Retina (tissue), 1 donor: Measurements from ENCODE around the gene TLE7.

Experiments
- DNase-seq: peaks from one replicate; pipeline ENCODE4 v3.0.0-alpha.2; 2016

Gene TLE7

GRCh38 chr16:71443714-71444113 is 1.9 kb upstream of the TLE7 start:
- DNase-seq = no peak

DNA sequence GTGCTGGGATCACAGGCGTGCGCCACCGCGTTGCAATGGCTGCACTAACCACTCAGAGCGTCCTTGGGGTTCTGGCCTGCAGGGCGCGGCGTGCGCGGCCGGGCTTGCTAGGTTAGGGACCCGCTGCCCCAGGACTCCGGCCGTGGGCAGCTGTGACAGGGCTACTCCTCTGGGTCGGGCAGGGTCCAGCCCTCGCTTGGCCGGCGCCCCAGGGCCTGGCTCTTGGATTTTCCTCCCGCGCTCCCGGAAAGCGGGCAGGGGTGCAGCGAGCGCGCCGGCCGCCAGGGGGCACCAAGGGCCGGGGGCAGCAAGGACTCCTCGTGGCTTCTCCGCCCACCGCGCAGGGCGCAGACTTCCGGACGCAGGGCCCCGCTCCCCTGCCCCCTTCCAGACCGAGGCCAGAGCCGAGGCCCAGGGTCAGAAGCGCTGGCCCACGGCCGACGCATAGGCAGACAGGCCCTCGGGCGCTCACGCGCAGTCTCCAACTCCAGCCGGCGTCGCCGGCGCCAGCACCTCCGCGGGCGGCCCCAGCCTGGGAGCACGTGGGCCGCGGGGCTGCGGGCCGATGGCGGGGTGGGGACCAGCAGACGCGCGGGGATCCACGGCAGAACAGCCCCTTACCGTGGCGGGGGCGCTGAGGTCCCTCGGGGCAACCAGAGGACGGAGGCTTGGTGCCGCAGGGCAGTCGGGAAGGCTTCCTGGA is 355 bp downstream of the TLE7 start:
- no peak for DNase-seq

DNA sequence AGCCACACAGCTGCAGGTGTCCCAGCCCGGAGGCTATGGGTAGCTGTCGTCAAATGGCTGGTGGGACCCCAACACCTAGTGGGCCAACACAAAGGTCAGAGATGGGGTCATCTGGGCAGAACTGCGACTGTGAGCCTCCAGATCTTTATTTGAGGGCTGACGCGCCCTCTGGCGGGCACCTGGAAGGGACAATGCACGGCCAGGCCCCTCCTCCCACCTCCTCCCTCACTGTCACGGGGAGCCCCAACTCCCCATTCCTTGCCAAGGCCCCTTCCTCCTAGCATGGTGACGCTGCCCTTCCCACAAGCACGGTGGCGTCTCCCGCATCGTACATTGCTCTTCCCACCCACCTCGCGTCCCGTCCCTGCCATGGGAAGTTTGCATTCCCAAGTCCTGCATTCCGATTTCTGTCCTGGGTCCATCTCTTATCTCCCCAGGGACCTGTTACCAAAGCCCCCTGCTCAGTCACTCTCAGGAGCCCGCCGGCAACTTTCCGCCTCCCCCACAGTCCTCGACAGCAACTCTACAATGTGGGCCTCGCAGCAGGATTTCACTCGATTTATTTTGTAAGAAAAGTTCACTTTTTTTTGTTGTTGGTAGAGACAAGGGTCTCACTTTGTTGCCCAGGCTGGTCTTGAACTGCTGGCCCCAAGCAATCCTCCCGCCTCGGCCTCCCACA is 1.0 kb downstream of the TLE7 start:
- DNase-seq = no peak

DNA sequence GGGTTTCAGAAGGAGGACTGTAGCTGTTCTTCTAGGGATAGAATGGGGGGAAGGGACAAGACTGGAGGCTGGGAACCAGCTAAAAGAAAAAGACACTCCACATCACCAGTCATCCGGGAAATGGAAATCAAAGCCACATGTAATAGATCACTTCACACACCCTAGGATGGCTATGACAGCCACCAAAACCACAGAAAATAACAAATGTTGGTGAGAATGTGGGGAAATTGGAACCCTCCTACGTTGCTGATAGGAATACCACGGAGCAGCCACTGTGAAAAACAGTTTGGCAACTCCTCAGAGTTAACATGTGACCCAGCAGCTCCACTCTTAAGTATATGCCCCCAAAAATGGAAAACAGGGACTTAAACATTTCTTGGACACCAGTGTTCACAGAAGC is 2.3 kb downstream of the TLE7 start:
- no peak for DNase-seq

- DNase-seq = no peak
Observed at GRCh38 chr16:71436473-71436872, 5.4 kb downstream of the TLE7 start.

- DNase-seq = no peak
Observed at GRCh38 chr16:71432906-71433305, 8.9 kb downstream of the TLE7 start.

GRCh38 chr16:71431991-71432390 is 9.9 kb downstream of the TLE7 start:
- DNase-seq = no peak

DNA sequence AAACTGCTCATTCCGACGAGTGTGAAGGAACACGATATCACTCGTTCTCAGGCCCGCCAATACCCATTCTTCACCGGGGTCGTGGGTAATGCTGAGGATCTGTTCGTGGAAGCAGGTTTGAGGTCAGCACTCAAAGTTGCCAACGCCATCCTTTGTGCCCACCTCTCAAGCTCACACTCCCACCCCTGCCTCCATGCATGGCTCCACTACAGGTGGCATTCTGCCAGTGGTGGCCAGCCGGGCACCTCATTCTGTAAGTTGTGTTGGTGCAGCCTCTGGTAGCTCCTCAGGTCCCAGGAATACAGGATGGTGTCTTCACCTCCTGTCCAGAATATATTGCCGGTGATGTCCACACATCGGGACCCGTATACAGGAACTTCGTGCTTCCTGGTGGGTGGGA is 10.7 kb downstream of the TLE7 start:
- no peak for DNase-seq

DNA sequence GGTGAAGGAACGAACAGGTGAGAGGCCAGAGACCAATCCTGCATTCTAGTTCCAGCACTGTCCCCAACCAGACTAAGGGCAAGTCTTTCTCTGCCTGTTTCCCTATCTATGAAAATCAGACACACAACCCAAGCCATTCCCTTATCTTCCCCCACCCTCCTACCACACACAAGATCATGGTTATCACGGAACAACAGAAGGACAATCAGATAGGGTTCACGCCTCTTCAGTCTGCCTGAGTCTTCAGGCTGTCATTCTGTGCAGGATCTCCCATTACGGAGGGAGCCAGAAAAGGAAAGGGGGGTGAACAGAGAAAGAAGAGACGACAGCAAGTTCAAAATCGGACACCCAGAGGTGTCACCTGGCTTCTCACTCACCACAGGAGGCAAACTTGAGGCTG is 11.1 kb downstream of the TLE7 start:
- no peak for DNase-seq

DNA sequence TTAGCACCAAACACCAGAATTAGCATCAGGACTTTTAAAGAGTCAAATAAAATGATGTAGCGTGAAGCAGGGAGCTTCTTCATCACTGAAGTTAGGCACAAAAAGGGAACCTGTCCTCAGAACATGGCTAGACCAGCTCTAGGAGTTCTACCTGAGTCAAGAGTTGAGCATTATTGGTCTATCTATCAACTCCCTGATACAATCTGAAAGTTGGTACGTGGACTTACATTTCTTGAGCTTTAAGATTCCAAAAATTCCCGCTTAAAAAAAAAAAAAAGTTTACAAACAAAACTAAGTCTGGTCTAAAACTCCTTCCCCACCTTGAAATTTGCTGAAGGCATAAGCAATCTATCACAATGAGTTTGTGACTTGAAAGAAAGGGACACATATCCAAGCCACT is 12.3 kb downstream of the TLE7 start:
- DNase-seq = no peak

DNA sequence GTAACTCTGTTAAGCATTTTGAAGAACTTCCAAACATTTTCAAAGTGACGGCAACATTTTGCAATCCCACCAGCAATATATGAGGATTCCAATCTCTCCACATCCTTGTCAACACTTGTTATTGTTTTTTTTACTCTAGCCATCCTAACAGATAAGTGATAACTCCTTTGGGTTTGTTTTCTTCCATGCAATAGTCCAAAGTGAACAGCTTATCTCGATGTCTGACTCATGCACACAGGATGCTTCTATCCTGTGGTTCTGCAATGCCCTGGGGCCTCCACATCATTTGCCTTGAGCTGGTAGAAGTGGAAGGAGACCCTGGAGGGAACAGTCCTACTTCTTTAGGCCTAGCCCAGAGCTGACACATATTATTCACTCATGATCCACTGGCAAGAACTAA is 13.0 kb downstream of the TLE7 start:
- no peak for DNase-seq

DNA sequence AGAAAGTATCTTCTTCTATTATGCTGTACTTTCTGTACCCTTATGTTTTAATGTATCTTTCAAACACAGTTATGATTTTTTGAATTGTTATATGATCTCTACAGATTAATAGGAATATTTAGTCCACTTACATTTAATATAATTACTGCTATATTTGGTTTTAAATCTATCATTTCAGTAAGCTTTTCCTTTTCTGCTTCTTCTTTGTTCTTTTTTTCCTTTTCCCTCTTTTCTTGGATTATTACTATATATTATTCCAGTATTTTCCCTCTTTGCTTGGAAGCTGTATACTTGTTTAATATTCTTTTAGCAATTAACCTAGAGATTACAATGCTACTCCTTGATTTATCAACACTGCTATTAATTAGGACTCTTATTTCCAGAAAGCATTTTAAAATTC is 13.5 kb downstream of the TLE7 start:
- no peak for DNase-seq

- no peak for DNase-seq
Observed at GRCh38 chr16:71426880-71427615, 14.8 kb downstream of the TLE7 start.

- DNase-seq = peak; percentile 76
Observed at GRCh38 chr16:71426069-71426879, 15.6 kb downstream of the TLE7 start.

- DNase-seq = no peak
Observed at GRCh38 chr16:71425746-71426068, 16.1 kb downstream of the TLE7 start.

- no peak for DNase-seq
Observed at GRCh38 chr16:71424626-71425025, 17.2 kb downstream of the TLE7 start.

DNA sequence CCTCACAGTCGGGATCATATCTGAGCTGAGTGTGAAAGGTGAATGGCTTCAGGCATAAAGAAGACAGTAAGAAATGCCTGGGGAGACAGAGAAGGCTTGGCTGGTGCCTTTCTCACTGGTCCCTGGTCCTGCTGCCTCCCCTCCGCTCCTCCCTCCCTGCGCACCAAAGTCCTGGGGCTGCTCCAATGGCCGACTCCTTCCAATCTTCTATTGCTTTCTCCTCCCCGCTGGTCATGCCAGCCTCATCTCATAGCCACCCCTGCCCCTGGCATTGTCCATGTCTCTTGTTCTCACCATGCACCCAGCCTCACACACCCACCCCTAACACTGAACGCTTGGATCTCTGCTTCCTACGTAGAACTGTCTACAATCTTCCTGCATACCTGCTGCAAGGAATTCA is 18.0 kb downstream of the TLE7 start:
- no peak for DNase-seq

DNA sequence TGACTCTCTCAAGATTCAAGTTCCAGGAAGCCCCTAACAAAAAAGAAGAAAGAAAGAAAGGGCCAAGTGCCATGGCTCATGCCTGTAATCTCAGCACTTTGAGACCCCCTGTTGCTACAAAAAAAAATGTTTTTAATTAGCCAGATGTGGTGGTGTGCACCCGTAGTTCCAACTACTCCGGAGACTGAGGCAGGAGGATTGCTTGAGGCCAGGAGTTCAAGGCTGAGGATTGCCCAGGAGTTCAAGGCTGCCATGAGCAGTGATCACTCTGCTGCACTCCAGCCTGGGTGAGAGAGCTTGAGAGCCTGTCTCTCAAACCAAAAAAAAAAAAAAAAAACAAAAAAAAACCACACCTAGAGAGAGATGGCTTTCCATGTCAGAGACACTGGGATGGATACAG is 18.8 kb downstream of the TLE7 start:
- no peak for DNase-seq

DNA sequence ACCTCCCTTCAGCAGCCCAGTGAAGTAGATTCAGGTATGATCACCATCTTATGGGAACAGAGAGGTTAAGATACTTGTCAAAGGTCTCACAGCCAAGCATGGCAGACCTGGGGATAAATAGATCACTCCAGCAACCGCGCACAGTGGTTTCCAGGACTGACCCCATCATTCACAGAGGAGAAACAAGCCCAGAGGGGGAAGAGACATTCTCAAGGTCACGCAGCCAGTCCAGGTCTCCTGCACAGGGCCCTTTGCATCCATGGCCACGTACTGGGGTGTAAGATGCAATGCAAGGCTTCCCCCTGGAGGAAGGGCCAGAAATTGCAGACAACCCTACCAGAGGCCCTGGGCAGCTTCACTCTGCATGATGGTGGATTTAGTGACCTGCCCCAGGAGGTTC is 19.9 kb downstream of the TLE7 start:
- no peak for DNase-seq

DNA sequence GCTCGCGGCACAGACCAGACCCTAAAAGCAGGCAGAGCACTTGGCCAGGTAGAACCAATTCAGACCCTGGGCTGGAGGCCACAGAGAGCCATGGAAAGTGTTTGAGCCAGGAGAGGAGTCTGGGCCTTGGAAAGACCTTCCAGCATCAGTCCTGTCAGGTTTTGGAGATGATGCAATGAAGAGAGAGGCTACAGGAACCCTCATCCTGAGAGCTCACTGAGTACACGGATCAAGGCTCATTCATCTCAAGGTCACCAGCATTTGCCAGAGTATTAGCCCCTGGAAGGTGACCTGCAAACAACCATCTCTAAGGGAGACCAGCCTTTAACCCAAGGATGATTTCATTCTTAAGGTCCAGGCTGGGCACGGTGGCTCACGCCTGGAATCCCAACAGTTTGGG is 27.8 kb downstream of the TLE7 start:
- DNase-seq = no peak

GRCh38 chr16:71413341-71413740 is 28.5 kb downstream of the TLE7 start:
- no peak for DNase-seq

DNA sequence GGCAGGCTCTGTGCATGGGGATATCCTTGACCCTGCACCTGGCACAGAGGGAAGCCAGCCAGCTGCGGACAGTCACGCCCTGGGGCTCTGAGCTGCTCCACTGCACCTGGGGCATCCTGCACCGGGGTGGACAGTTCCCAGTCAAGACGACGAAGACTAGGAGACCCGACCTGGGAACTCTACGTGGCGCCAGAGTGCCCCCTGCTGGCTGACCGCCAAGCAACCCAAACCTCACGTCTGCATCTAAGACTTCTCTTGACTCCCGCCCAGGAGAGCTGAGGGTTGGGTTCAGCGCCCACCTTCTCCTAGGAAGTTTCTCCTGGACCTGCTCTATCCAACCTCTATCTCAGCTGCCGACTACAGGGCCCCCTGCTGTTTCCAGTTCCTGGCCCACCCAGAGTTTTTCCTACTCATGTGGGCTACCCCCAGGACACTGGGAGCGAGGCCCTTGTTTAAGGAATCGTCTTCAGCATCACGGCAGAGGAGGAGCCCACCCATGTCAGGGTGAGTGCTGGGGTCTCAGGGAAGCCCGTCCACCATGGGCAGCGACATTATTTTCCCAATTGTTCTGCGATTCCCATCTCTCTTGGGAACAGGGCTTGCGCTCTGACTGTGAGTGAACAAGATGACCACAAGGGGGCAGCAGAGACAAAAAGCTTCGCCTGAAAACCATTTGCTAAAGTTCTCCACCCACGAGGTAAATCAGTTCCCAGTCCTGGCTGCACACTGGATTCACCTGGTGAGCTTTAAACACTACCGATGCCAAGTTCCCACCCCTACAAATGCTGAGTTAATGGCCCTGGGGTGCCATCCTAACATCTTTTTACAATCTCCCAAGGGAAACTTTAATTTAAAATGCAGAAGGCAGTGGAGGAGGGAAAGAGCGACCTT is 29.3 kb downstream of the TLE7 start:
- peak; percentile 88 for DNase-seq
